NCI-H69 (cell line): Measurements from ENCODE around the gene VWC2.

Experiments
- DNase-seq: peaks from one replicate; lab custom pipeline; 2025; lab: John Stamatoyannopoulos, UW

VWC2 gene

GRCh38 chr7:49852619-49853462 is 79.4 kb downstream of the VWC2 start:
- DNase-seq: peak; percentile 47

- DNase-seq: no peak
These were observed 82.0 kb downstream of the VWC2 start for GRCh38 chr7:49855281-49855980.

- DNase-seq: no peak
These were observed 86.9 kb downstream of the VWC2 start for GRCh38 chr7:49860293-49860692.

GRCh38 chr7:49866076-49866735 is 92.8 kb downstream of the VWC2 start:
- no peak for DNase-seq

- peak; percentile 29 for DNase-seq
These were observed 93.5 kb downstream of the VWC2 start for GRCh38 chr7:49866910-49867309.

GRCh38 chr7:49873420-49873819 is 100.0 kb downstream of the VWC2 start:
- no peak for DNase-seq

GRCh38 chr7:49875336-49875735 is 101.9 kb downstream of the VWC2 start:
- no peak for DNase-seq

- no peak for DNase-seq
These were observed 102.8 kb downstream of the VWC2 start for GRCh38 chr7:49876202-49876601.

GRCh38 chr7:49878089-49878488 is 104.7 kb downstream of the VWC2 start:
- no peak for DNase-seq

- DNase-seq: no peak
These were observed 105.2 kb downstream of the VWC2 start for GRCh38 chr7:49878627-49879026.

GRCh38 chr7:49883933-49884332 is 110.5 kb downstream of the VWC2 start:
- no peak for DNase-seq

- DNase-seq: no peak
These were observed 112.3 kb downstream of the VWC2 start for GRCh38 chr7:49885593-49886285.

- DNase-seq: no peak
These were observed 119.0 kb downstream of the VWC2 start for GRCh38 chr7:49892481-49892880.

- DNase-seq: no peak
These were observed 119.7 kb downstream of the VWC2 start for GRCh38 chr7:49893131-49893530.

GRCh38 chr7:49894543-49894942 is 121.1 kb downstream of the VWC2 start:
- DNase-seq: no peak

GRCh38 chr7:49911909-49912308 is 138.5 kb downstream of the VWC2 start:
- no peak for DNase-seq

- DNase-seq: no peak
These were observed 153.3 kb downstream of the VWC2 start for GRCh38 chr7:49926720-49927119.

- no peak for DNase-seq
These were observed 154.2 kb downstream of the VWC2 start for GRCh38 chr7:49927631-49928030.

- DNase-seq: no peak
These were observed 155.3 kb downstream of the VWC2 start for GRCh38 chr7:49928787-49929186.

- DNase-seq: no peak
These were observed 158.2 kb downstream of the VWC2 start for GRCh38 chr7:49931627-49932026.

GRCh38 chr7:49937608-49938007 is 164.2 kb downstream of the VWC2 start:
- DNase-seq: no peak
